GM18502 (cell line): ENCODE measurements around the gene CLCA2.
A peak's percentile ranks its signal among the peaks of the same experiment; 100 is the strongest.

Source experiments
- ATAC-seq: cut with Tn5 transposase; IDR thresholded peaks from one replicate; pipeline ENCODE4 v1.9.1; 2021; ENCODE audit warnings: mild to moderate bottlenecking; ENCODE audit not compliant: unreplicated experiment, poor library complexity

The CLCA2 gene

GRCh38 chr1:86423873-86424272, at the start of gene CLCA2:
Gene CLCA2, plus strand, starts transcription at chr1:86424171. Its CDS starts 77 bp downstream, at chr1:86424248.
- no peak for ATAC-seq

- no peak for ATAC-seq
Measured at GRCh38 chr1:86375688-86376087, 48.3 kb upstream of the CLCA2 start.

- no peak for ATAC-seq
Measured at GRCh38 chr1:86377341-86377740, 46.6 kb upstream of the CLCA2 start.

GRCh38 chr1:86378813-86379212, 45.2 kb upstream of the CLCA2 start:
- ATAC-seq: no peak

GRCh38 chr1:86380257-86380861, 43.6 kb upstream of the CLCA2 start:
- peak; percentile 67 for ATAC-seq

- ATAC-seq: no peak
Measured at GRCh38 chr1:86381223-86381622, 42.7 kb upstream of the CLCA2 start.

GRCh38 chr1:86382878-86383277, 41.1 kb upstream of the CLCA2 start:
- peak; percentile 71 for ATAC-seq

- no peak for ATAC-seq
Measured at GRCh38 chr1:86387916-86388627, 35.9 kb upstream of the CLCA2 start.

GRCh38 chr1:86388777-86389176, 35.2 kb upstream of the CLCA2 start:
- ATAC-seq: no peak

- ATAC-seq: peak; percentile 93
Measured at GRCh38 chr1:86389307-86389706, 34.7 kb upstream of the CLCA2 start.

- no peak for ATAC-seq
Measured at GRCh38 chr1:86394416-86394815, 29.6 kb upstream of the CLCA2 start.

GRCh38 chr1:86395751-86396497, 28.0 kb upstream of the CLCA2 start, which contains the start of gene ODF2L:
Gene ODF2L, minus strand, starts transcription at chr1:86396323. Its CDS starts 9,296 bp downstream, at chr1:86387027.
- peak; percentile 100 for ATAC-seq

GRCh38 chr1:86396498-86396890, 27.5 kb upstream of the CLCA2 start:
- ATAC-seq: peak; percentile 36

- ATAC-seq: no peak
Measured at GRCh38 chr1:86409416-86410021, 14.5 kb upstream of the CLCA2 start.

- no peak for ATAC-seq
Measured at GRCh38 chr1:86410879-86411278, 13.1 kb upstream of the CLCA2 start.

- ATAC-seq: no peak
Measured at GRCh38 chr1:86416343-86416742, 7.6 kb upstream of the CLCA2 start.

- ATAC-seq: peak; percentile 95
Measured at GRCh38 chr1:86419277-86419903, 4.6 kb upstream of the CLCA2 start.

GRCh38 chr1:86421601-86422280, 2.2 kb upstream of the CLCA2 start:
- ATAC-seq: no peak

- ATAC-seq: no peak
Measured at GRCh38 chr1:86423473-86423872, 498 bp upstream of the CLCA2 start.
